PC-9 (cell line): ENCODE results near the gene BLOC1S6.

Source experiments
- EZH2 ChIP-seq: fragments of 200-600 bp; sonication (generic); IDR thresholded peaks from 2 replicates; pipeline ENCODE4 v1.8.0; 2017; ENCODE audit warnings: antibody characterized with exemption, low read depth
- TF ChIP-seq, protein P1 (sequence below): fragments of 200-600 bp; sonication (generic); conservative IDR thresholded peaks from 2 replicates; pipeline ENCODE4 v1.6.1; 2017; ENCODE audit warnings: mixed run types, antibody characterized with exemption, mild to moderate bottlenecking, moderate library complexity

DNA sequence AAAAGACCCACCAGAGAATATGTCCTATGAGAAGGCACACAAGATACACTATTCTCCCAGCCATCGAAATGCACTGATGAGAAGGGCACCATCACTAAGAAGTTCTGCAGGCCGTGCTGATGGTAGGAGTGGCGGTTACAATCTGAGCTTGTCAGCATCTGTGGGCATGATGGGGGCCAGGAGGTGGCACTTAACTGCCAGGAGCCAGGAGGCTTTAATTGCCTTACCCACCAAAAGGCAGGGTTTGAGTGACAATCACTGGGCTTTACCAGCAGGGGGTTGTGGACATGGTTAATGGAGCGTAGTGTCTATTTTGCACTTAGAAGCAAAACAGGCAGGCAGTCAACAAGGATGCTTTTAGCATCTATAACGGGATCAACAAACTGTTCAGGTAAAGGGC lies 31.6 kb downstream of the BLOC1S6 start:
- TF ChIP-seq, protein P1, sequence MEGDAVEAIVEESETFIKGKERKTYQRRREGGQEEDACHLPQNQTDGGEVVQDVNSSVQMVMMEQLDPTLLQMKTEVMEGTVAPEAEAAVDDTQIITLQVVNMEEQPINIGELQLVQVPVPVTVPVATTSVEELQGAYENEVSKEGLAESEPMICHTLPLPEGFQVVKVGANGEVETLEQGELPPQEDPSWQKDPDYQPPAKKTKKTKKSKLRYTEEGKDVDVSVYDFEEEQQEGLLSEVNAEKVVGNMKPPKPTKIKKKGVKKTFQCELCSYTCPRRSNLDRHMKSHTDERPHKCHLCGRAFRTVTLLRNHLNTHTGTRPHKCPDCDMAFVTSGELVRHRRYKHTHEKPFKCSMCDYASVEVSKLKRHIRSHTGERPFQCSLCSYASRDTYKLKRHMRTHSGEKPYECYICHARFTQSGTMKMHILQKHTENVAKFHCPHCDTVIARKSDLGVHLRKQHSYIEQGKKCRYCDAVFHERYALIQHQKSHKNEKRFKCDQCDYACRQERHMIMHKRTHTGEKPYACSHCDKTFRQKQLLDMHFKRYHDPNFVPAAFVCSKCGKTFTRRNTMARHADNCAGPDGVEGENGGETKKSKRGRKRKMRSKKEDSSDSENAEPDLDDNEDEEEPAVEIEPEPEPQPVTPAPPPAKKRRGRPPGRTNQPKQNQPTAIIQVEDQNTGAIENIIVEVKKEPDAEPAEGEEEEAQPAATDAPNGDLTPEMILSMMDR: no peak
- no peak for TF ChIP-seq EZH2
